Ramos (cell line): ENCODE measurements around the gene HAUS1.

Experiments
- in situ Hi-C: fragments of 300-500 bp; cut with MboI; formaldehyde crosslinking; loops from one replicate; pipeline ENCODE4 v1.14.3; 2022; ENCODE audit warnings: low sequenced_read_pairs; ENCODE audit not compliant: unreplicated experiment

The HAUS1 gene, protein sequence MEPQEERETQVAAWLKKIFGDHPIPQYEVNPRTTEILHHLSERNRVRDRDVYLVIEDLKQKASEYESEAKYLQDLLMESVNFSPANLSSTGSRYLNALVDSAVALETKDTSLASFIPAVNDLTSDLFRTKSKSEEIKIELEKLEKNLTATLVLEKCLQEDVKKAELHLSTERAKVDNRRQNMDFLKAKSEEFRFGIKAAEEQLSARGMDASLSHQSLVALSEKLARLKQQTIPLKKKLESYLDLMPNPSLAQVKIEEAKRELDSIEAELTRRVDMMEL

DNA sequence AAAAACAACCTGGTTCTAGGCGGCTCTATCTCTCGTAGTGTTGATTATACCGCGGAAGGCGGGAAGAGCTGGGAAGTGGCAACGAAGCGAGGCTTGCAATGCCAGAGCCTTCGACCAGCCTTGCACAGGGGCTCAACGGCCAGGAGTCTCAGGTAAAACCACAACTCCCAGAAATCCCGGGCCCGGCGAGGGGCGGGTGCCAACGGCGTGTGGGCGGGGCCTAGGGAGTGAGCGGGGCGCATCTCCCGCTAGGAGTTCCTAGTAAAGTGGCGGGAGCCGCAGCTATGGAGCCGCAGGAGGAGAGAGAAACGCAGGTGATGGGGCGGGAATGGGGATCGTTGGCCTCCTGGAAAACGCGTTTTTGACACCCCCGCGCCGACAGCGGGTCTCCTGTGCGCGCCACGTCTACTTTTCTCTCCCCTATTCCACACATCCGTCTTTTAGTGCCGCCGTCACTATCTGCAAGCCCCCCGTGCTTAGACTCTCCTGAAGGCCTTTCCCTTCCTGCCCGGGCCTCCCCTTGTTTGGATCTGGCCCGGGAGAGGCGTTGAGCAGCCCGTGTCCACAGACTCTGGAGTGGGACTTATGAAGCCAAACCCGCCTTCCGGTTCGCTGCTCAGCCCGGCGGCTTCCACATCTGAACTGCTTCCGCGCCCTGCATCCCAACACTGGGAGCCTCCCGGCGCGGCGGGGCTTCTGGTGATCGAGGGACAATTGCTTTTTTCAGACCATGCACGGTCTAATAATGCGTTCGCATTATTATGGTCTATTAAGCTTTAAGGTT is at the start of gene HAUS1:
HAUS1 (plus strand) TSS at position 258 of the 784 bp plus-strand sequence; CDS start at position 285, 27 bp downstream.
- in situ Hi-C loops, result no loop called here

DNA sequence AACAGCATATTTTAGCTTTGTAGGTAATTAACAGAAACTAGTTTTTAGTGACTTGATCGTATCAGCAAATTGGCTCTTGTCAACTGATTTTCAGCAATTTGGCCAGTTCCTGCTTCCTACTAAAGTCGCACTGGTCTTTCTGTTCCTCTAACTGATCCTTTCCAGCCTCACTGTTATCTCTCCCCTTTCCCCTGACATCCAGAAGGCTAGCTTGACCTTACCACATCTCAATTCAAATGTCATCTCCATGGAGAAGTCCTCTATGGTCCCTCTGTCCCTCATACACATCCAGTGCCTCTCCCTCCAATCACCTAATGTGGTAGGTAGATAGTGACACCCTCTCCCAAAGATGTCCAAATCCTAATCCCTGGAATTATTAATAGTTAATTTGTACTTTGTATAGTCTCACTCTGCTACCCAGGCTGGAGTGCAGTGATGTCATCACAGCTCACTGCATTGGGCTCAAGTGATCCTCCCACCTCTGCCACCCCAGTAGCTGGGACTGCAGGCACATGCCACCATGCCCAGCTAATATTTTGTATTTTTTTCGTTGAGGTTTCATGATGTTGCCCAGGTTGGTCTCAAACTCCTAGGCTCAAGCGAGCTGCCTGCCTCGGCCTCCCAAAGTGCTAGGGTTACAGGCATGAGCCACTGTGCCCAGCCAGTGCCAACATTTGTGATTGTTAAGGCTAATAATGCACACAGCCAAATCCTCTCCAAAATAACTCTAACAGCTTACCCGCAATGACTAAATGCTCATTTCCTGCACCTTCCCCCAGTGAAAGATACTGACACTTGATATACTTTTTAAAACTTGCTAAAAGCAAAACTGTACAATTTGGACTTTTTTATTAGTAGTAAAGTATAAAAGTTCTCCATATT is 49.0 kb upstream of the HAUS1 start:
- in situ Hi-C loops, result no loop called here

DNA sequence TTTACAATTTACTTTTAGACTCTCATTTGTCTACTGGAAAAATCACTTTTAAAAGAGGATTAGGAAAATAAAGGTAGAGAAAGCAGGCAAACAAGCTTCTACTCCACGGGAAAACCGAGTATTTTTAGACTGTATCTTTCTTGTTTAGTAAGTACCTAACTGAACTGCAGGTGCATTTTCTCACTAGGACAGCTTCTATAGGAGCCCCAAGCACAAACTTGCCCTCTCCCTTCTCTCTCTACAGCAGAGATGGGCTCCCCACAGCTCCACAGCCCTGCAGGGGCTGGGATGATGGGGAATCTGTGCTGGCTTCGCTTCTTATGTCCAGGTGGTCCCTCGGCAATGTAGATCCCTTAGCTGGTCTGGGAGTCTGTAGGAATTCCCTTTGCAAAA is 48.4 kb upstream of the HAUS1 start:
- in situ Hi-C loops, result no loop called here

DNA sequence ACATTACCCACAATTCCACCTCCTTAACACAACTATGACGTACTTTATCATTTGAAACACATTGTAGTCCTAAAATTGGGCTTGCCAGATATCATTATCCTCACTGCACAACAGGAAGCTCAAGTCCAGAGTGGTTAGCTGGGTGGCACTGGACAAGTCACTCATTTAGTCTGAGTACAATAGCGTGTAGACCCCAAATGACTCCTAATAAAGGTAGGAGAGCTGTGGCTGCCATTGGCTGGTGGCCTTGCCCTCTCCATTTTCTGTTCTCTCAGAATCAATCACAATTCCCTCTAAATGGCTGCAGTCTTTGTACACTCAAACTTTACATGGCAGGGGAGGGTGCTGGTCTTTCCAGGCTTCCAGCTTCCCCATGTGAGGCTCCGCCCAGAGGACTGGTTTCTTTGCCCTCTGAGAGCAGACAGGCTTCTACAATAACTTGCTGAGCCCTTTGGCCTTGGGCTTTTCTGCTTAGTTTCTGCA is 43.8 kb upstream of the HAUS1 start:
- in situ Hi-C loops, result no loop called here

DNA sequence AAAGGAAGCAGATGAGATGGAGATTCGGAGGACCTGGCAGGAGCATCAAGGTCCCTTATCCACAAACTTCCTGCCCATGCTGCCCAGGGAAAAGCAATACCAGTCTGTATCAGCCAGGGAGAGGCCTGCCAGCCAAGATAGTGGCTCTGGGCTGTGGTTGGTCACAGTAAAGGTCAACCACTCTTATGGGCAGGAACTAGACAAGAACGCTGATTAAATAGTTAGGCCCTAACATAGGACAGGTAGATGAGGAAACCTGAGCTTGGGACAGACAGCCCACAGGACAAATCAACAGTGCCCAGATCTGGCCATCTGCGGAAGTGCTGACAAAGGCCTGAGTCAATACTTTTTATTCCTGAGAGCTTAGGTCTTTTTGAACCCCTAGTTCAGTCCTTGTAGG is 42.8 kb upstream of the HAUS1 start:
- in situ Hi-C loops, result no loop called here

DNA sequence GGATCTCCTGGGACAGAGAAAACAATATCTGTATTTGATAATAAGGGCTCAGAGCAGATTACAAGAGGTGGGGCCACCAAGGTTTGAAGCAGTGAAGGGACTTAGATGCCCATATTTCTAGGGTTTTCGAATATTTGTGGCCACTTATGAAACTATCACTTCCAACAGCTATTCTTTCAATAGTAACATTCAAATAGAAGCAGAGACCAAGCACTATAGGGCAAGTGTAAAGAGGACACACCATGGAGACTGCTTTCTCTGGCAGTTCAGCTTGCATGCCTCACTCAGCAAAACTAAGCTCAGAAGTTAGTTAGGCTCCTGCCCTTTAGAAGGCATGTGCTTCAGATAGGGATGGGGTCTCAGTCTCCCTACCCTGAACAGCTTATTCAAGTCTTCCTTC is 42.4 kb upstream of the HAUS1 start:
- in situ Hi-C loops, result no loop called here

DNA sequence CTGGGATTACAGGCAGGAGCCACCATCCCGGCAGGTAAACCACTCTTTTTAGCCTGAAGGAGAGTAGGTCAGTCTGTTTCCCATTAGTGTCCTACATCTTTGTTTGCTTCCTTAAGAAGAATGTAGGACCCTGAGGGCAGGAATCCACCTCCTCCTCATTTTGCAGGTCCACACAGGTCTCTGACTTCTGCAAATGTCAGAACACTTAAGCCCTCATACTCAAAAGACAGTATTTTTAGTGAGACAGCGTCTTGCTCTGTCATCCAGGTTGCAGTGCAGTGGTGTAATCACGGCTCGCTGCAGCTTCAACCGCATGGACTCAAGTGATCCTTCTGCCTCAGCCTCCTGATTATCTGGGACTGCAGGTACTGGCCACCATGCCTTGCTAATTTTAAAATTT is 41.4 kb upstream of the HAUS1 start:
- in situ Hi-C loops, result no loop called here

DNA sequence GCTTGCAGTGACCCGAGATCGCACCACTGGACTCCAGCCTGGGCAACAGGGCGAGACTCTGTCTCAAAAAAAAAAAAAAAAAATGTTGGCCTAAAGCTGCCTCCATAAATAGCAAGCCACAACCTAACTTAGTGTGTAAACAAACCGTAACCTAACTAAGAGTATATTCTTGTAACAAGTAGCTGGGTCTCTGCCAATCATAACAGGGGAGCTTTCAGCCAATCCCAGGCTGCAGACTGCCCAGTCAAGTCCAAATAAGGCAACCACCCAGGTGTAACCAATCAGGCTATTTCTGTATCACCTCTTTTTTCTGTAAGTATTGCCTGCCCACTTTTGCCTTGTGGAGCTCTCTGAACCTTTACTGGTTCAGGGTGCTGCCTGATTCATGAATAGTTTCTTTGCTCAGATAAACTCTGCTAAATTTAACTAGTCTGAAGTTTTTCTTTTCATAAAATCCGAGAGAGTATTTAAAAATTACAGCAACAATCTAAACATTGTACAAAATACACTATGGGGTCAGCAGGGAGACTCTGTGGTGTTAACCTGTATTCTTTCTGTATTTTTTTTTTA is 36.7 kb upstream of the HAUS1 start:
- in situ Hi-C loops, result no loop called here

DNA sequence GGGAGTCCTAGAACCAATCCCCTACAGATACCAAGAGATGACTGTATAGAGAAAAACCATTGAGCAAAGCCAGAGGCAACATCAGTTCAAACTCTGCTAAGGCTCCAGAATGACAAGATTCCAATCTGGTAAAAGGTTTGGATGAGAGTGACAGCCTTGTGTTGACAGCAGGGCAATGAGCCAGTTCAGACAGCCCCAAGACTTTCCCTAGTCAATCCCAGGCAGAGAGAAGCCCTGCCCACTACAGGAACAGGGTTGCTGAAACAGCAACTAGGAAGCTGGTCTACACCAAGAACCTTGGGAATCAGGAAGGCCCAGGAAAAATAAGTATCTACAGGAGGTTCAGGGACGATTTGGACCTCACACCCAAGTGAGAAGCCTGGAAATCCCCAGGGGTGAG is 35.4 kb upstream of the HAUS1 start:
- in situ Hi-C loops, result no loop called here

DNA sequence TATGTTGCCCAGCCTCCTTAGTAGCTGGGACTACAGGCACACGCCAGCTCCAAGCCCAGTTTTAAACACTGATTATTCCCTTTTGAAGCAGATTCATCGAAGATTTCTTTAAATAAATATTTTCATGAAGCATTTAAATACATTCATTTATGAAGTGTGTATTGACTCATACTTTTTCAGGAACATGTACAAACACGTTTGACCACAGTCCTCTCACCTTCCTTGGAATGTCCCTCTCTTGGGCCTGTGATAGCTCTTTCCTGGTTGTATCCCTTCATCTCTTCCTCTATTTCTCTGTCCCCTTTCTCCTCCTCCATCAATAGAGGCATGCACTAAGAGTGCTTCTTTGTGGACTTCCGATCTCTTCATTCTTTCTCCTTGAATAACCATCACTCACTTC is 34.7 kb upstream of the HAUS1 start:
- in situ Hi-C loops, result no loop called here

DNA sequence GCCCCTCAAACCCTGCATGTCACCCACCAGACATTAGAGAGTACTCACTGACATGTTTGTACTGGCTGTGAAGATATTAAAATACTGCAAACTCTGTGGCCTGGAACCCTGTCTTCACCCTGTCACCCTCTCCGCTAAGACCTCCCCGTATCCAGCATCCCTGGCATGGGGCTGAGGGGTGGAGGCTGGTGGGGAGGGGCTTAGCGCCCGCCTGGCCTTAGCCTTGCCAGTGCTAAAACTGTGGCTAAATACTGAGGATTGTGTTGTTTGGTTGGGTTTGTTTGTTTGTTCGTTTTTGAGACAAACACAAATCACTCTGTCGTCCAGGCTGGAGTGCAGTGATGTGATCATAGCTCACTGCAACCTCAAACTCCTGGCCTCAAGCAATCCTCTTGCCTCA is 34.0 kb upstream of the HAUS1 start:
- in situ Hi-C loops, result loop anchor here (10.0 kb wide), 1 partner anchor 395 kb away; no protein-coding TSS in a partner anchor

DNA sequence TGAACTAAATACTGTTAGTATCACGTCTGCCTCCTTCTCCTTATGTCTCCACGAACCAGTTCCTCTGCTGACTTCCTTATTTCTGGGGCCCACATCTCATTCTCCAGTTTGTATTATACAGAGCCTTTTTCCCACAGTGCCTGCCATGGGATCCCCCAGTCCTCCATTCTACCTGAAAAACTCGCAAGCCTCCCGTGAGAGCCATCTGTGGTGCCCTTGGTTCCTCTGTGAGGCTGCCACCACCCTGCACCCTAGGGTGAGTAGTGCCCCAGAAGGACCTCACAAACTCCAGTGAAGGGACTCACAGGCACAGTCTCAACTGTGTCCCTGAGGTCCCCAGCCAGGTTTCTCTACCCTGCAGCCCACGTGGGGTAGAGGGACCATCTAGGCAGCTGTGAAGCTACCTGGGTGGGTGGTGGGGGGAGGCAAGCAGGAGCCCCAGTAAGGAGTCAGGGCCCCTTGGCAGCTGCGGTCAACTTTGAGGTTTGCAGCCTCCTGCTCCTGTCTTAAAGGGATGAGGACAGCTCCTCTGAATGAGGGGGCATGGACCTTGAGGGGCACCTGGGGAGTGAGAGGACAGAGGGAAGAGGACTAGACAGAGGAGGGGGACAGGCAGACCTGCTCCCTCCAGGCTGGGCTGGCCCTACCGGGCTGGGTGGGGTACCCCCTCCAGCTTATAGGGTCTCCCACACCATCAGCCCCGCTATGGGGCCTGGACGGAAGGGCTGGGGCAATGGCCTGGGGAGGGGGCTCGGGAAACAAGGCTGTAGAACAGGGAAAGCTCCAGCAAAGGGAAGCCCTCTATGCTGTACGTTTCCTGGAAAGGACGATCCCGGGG is 33.2 kb upstream of the HAUS1 start:
- in situ Hi-C loops, result loop anchor here (10.0 kb wide), 1 partner anchor 396 kb away; no protein-coding TSS in a partner anchor

DNA sequence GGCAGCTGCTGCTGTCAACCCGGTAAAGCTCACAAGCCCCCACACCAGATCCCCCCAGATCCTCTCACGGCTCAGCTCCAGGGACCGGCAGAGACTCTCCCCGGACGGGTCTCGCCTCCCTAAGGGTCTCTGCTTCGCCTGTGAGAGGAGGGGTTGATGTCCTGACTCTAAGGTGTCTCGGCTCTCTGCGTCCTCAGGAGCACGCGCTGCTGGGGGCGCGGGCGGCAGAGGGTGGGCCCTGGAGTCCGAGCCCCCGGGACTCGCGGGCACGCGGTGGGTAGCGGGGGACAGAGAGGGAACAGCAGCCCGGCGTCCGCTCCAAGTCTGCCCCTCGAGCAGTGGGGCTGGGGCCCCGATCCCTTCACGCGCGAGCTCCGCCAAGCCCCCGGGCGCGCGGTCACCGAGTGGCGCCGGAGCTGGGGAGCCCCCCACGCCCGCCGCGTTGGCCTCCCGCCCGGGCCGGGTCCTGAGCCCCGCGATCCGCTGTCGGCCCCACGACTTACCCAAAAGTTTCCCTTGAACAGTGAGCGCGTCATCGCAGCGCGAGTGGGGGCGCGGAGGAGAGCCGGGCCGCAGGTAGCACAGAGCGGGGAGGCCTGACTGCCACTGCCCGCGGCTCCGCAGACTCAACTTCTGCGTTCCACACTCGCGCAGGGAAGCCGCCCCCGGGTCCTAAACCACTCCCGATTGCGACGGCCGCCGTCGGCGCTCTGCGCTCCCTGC is 32.4 kb upstream of the HAUS1 start, which contains the start of gene PSTPIP2:
PSTPIP2 (minus strand) TSS at position 608 of the 723 bp plus-strand sequence; CDS start at position 536, 72 bp downstream.
- in situ Hi-C loops, result loop anchor here (10.0 kb wide), 1 partner anchor 397 kb away; no protein-coding TSS in a partner anchor

DNA sequence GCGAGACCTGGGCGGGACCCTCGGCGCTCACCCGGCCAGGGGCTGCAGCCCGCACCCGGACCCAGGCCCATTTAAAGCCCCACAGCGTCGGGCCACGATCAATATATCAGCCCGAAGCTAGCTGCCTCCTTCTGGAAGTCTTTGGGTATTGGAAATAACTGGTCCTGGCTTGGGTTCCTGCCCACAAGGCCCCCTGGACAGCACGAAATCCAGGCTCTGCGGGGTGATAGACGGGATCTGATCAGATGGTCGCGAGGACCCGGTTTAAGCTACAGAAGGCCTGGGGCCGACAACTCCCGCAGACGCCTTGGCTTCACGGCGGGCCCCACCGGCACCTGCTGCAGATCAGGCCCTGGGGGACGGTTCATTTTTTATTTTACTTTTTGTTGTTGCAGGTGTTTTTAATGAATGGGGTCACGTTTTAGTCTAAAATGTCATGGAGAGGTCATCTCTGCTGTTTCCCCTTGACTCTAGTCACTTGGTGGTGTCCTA is 31.8 kb upstream of the HAUS1 start:
- in situ Hi-C loops, result loop anchor here (10.0 kb wide), 1 partner anchor 398 kb away; no protein-coding TSS in a partner anchor

DNA sequence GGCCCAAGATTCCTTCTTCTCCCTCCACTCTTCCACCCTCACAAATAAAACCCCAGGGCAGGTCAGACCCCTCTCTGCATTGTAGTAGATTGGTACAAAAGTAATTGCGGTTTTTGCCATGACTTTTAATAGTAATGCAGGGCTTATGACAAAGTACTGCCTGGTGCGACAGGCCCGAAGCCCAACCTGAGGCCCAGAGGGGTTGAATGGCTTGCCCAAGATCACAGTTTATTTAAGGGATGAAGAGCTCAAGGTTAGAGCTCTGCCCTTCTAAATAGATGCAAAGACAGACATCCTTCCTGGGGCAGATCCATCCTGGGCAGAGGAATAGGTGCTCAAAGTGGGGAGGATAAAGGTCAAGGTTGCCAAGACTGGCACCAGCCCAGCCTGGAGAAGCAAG is 31.2 kb upstream of the HAUS1 start:
- in situ Hi-C loops, result loop anchor here (10.0 kb wide), 1 partner anchor 398 kb away; no protein-coding TSS in a partner anchor

DNA sequence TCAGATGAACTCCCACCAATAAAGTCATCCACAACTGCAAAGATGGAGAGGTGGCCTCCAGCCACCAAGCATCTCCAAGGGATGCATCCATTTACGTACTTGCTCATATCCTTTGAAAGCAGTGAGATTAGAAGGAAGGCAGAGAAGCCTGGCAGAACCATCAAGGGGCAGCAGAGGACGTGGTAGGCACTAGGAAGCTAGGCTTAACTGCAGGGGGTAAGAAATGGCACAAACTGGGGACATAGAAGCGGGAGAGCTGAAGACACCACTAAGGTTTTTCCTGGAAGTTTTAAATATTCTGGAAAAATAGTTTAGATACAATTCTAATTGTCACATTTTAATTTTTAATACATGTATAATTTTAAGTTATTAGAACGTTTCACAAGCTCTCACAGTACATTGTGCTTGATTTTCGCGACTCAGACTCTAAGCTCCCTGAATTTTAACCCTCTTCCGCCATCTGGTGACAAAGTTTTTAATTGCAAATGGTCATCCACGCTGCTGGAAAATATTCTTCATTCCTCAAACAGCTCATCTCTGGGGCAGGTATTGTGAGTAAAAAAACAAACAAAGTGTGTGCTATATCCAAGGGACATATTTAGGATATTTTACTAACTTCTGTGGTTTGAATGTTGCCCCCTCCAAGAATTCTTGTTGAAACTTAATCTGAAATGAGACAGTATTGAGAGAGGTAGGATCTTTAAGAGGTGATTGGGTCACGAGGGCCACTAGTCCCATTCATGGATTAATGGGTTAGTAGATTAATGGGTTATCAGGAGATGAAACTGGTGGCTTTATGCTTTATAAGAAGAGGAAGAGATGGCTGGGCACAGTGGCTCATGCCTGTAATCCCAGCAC is 30.5 kb upstream of the HAUS1 start:
- in situ Hi-C loops, result loop anchor here (10.0 kb wide), 1 partner anchor 399 kb away; no protein-coding TSS in a partner anchor

DNA sequence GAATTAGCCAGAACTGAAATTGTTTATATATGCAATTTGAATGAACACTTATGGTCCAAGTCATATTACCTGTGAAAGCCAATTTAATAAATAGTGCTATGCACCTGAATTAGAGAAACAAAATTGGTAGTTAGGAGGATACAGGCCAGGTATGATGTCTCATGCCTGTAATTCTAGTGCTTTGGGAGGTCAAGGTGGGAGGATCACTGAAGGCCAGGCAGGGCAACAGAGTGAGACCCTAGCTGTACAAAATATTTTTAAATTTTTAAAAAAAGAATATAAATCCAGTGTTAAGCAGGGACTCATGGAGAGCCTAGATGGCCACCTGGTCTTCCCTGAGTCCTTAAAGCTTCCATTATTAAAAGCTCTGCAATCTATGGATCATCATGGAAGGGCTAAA is 24.8 kb upstream of the HAUS1 start:
- in situ Hi-C loops, result loop anchor here (10.0 kb wide), 1 partner anchor 405 kb away; no protein-coding TSS in a partner anchor
